K562 (cell line): ENCODE results near the gene HEXIM1. TPM values are rescaled to one million over a fixed set of nuclear protein-coding genes. Genes with fewer than 3 reads are reported as not detected.
A peak's percentile ranks its signal among the peaks of the same experiment; 100 is the strongest.

Experiments used
- ATAC-seq: fragments of 200-7000 bp; cut with Tn5 transposase; 3 replicates; pipeline ENCODE4 v1.9.1; 2020; ENCODE audit warnings: moderate library complexity
- BruUV-seq: library from RNA; stranded (reverse); fragments of 400-500 nt; replicated peaks from 2 replicates; lab custom pipeline; 2021; lab: Mats Ljungman, UMichigan
- CTCF ChIA-PET: fragments of 300-600 bp; formaldehyde crosslinking; extraction: SDS; loops from one replicate; lab custom pipeline; 2021; ENCODE audit warnings: low intra/inter-chr PET ratio; lab: Yijun Ruan, JAX
- POLR2A ChIA-PET: fragments of 300-600, 350-650 bp; sonication (Branson Sonifier 250); formaldehyde crosslinking; extraction: SDS; loops from one replicate; lab custom pipeline; 2021; ENCODE audit warnings: antibody characterized with exemption, inconsistent platforms; lab: Yijun Ruan, JAX
- DNase-seq, 4 experiments: peaks; one replicate each; pipeline versions ENCODE4 v3.0.0 to v3.0.0-alpha.2; 2011 to 2018; ENCODE audit warnings: low spot score in 3 of 4, mixed read lengths in 3 of 4; ENCODE audit errors: extremely low read depth in 1 of 4
- FAIRE-seq: peaks from 2 replicates; lab custom pipeline; 2011; peaks lifted over from hg19 to GRCh38; lab: Jason Lieb, UNC
- H2AFZ ChIP-seq: 2 replicates; pipeline ENCODE4 v1.6.0; 2011; ENCODE audit warnings: low read depth, low read length, control low read depth, inconsistent platforms
- H3K27ac ChIP-seq: fragments of 200-600 bp; 3 replicates; pipeline ENCODE4 v1.8.0; 2011; ENCODE audit warnings: low read depth, mild to moderate bottlenecking, control low read depth, inconsistent platforms, low read length, moderate library complexity, mixed read lengths; ENCODE audit errors: extremely low read depth
- H3K27me3 ChIP-seq, 2 experiments: fragments of 300-600 bp in 1 of 2; 2 replicates in 1 of 2; 3 replicates in 1 of 2; pipeline versions ENCODE4 v1.6.0 to v1.8.0; 2011; ENCODE audit warnings: inconsistent platforms in 2 of 2, low read length in 2 of 2, mild to moderate bottlenecking in 1 of 2, mixed read lengths in 1 of 2, moderate library complexity in 1 of 2; ENCODE audit not compliant: control insufficient read depth in 2 of 2, insufficient read depth in 2 of 2
- H3K36me3 ChIP-seq: fragments of 300-600 bp; 3 replicates; pipeline ENCODE4 v1.8.0; 2011; ENCODE audit warnings: mild to moderate bottlenecking, low read length, inconsistent platforms; ENCODE audit not compliant: control insufficient read depth, insufficient read depth
- H3K4me1 ChIP-seq, 2 experiments: fragments of 200-600 bp in 1 of 2; replicated peaks in 1 of 2; 2 replicates in 1 of 2; 3 replicates in 1 of 2; pipeline versions ENCODE4 v1.5.1 to v1.8.0; 2011; ENCODE audit warnings: inconsistent platforms in 2 of 2, low read length in 2 of 2, mild to moderate bottlenecking in 1 of 2, mixed read lengths in 1 of 2, moderate library complexity in 1 of 2; ENCODE audit not compliant: control insufficient read depth in 2 of 2, insufficient read depth in 2 of 2
- H3K4me2 ChIP-seq: 2 replicates; pipeline ENCODE4 v1.6.1; 2011; ENCODE audit warnings: low read length, control low read depth, inconsistent platforms, mixed read lengths; ENCODE audit not compliant: insufficient read depth
- H3K4me3 ChIP-seq: fragments of 200-600 bp; sonication (generic), shearing (Covaris generic); 2 replicates; pipeline ENCODE4 v1.5.1; 2016; ENCODE audit warnings: control low read depth, inconsistent platforms
- H3K79me2 ChIP-seq: fragments of 200-600 bp; 3 replicates; pipeline ENCODE4 v1.8.0; 2011; ENCODE audit warnings: low read length, inconsistent platforms; ENCODE audit not compliant: control insufficient read depth, insufficient read depth
- H3K9ac ChIP-seq, 2 experiments: 2 replicates each; pipeline versions ENCODE4 v1.6.0 to v1.6.1; 2011; ENCODE audit warnings: low read depth in 2 of 2, low read length in 2 of 2, control low read depth in 1 of 2, inconsistent platforms in 1 of 2, mild to moderate bottlenecking in 1 of 2, mixed read lengths in 1 of 2; ENCODE audit not compliant: insufficient read depth in 1 of 2
- H3K9me1 ChIP-seq: one replicate; pipeline ENCODE4 v1.6.0; 2011; ENCODE audit warnings: inconsistent platforms, mild to moderate bottlenecking, low read length, moderate library complexity; ENCODE audit not compliant: control insufficient read depth, insufficient read depth
- H3K9me3 ChIP-seq: replicated peaks from 2 replicates; pipeline ENCODE4 v1.5.1; 2011; ENCODE audit warnings: low read depth, low read length, inconsistent platforms; ENCODE audit not compliant: control insufficient read depth, insufficient read depth
- H4K20me1 ChIP-seq: replicated peaks from 2 replicates; pipeline ENCODE4 v1.6.1; 2011; ENCODE audit warnings: low read length, inconsistent platforms, mixed read lengths; ENCODE audit not compliant: control insufficient read depth, insufficient read depth
- CHD1 ChIP-seq: fragments of 200-600 bp; sonication (generic); IDR thresholded peaks from one replicate; pipeline ENCODE4 v1.6.1; 2012; ENCODE audit warnings: mild to moderate bottlenecking, moderate library complexity, low read length, inconsistent platforms
- POLR2AphosphoS5 ChIP-seq: IDR thresholded peaks from 2 replicates; pipeline ENCODE4 v1.6.1; 2011; ENCODE audit warnings: mild to moderate bottlenecking, low read depth, low read length, moderate library complexity; ENCODE audit not compliant: control insufficient read depth, insufficient read depth
- SMAD3 ChIP-seq: fragments of 450-650 bp; formaldehyde crosslinking; conservative IDR thresholded peaks from 2 replicates; pipeline ENCODE4 v1.4.0; 2020; ENCODE audit warnings: mild to moderate bottlenecking
- WGBS: fragments of 100-300 bp; shearing (Covaris generic); methylation state at CpG from one replicate; pipeline ENCODE4 v1.1.6; 2016; ENCODE audit warnings: low coverage, mixed read lengths; ENCODE audit not compliant: insufficient coverage; ENCODE audit errors: missing lambda C conversion rate; 5-methylcytosine and 5-hydroxymethylcytosine counted together
- in situ Hi-C: fragments of 300-500 bp; cut with MboI; formaldehyde crosslinking; loops from 4 replicates; pipeline ENCODE4 v1.15.0; 2018; ENCODE audit warnings: inconsistent platforms, mixed read lengths
- intact Hi-C: fragments of 100-400 bp; cut with micrococcal nuclease; formaldehyde crosslinking; loops from 2 replicates; pipeline ENCODE4 v1.14.2; 2022
- polyA plus RNA-seq, 8 experiments: library from polyadenylated mRNA; depleted of rRNA in 4 of 8; stranded (reverse) in 5 of 8; unstranded in 3 of 8; fragments of >200 nt; fragmentation: Nextera tagmentation in 2 of 8; fragmentation: Illumina TruSeq in 1 of 8; extraction: Ambion mirVana in 2 of 8; extraction: Trizol in 1 of 8; gene quantifications; 2 replicates each; pipeline versions ENCODE4 v1.2.1 to v1.2.3, GENCODE V29; 2011 to 2014; ENCODE audit warnings: inconsistent platforms in 1 of 8, missing spikeins in 1 of 8
- total RNA-seq, 7 experiments: library from RNA; depleted of rRNA in 6 of 7; stranded (reverse); fragments of >200 nt in 6 of 7; fragmentation: Illumina TruSeq in 2 of 7; extraction: Trizol in 2 of 7; gene quantifications; 2 replicates each; pipeline versions ENCODE4 v1.2.1 to v1.2.3, GENCODE V29; 2011 to 2021; ENCODE audit warnings: low replicate concordance in 1 of 7

Gene HEXIM1
- total and polyA plus RNA-seq, 9 of the 15 experiments (the other 6 are each of a cell fraction or from before 2014, with no cell fraction given): 1.4 to 28.3 (median 9.1) TPM

DNA sequence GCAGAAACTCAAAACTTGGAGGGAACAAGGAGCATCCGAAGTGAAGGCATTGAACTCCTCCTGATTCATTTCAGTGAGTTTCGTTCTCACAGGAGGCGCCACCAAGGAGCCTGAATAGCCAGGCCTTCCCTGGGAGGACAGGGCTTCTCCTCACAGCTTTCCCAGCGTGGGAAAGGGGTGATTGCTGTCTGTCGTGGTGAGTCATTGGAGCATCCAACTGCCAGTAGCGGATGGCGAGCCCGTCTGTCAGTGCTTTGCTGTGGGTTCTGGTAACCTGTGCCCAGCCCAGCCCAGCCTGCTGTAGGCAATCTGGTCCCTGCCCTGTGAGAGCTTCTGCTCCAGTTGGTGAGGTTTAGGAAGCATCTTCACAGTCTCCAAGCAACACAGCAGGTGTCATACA is 44.2 kb upstream of the HEXIM1 start:
- no peak overlapping the region; the same call in 2 of the 3 replicates for H3K27ac ChIP-seq
- no peak overlapping the region for H2AFZ ChIP-seq
- ChIA-PET CTCF (no interaction called here), POLR2A (interaction anchor here (0.6 to 1.8 kb wide), 4 partner anchors 8 to 181 kb away, joined by 3 to 5 read pairs (median 4); no protein-coding TSS in a partner anchor)
- no TSS peak for BruUV-seq
- no peaks in the 10 kb centered on the region for H3K9me1 ChIP-seq
- WGBS: 94% methylated on average over 8 of the region's 8 CpGs
- H3K4me3 ChIP-seq: no peak overlapping the region
- H3K4me2 ChIP-seq: no peak overlapping the region
- peaks cover 94% of the 10 kb centered on the region for H3K36me3 ChIP-seq
- H4K20me1 ChIP-seq: peaks cover 15% of the 10 kb centered on the region
- no peak for TF ChIP-seq CHD1
- no peaks in the 10 kb centered on the region for H3K27me3 ChIP-seq
- FAIRE-seq (no peak), DNase-seq (no peak), ATAC-seq (no peak)
- in situ Hi-C loops (no loop called here), intact Hi-C loops (no loop called here)
- H3K9ac ChIP-seq: 0 out of 4 replicates have a peak overlapping the region, but pooled peaks of 1 of the 2 experiments have one; percentile 31
- H3K79me2 ChIP-seq: no peaks in the 10 kb centered on the region
- H3K4me1 ChIP-seq: no peaks in the 10 kb centered on the region
- no peaks in the 10 kb centered on the region for H3K9me3 ChIP-seq

DNA sequence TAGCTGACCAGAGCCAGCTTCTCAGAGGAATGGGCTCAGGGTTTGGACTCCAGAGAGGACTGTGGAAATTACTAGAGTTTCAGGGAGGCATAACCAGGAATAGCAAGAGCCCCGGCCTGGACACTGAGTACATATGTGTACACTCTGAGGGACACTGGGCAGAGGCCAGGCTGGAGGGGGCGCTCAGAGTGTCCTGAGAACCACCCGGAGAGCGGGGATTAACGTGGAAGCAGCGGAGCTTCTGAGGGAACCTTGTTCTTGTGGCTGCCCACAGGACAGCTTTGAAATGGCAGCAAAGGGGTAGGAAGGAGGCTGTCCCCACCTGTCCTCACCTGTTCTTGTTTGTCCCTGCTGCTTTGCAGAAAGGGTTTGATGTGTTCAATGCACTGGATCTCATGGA is 43.8 kb upstream of the HEXIM1 start:
- H4K20me1 ChIP-seq: peaks cover 19% of the 10 kb centered on the region
- 92% methylated on average over 6 of the region's 6 CpGs for WGBS
- ATAC-seq (no peak), DNase-seq (no peak), FAIRE-seq (no peak)
- no peaks in the 10 kb centered on the region for H3K79me2 ChIP-seq
- CTCF ChIA-PET: no interaction called here
- intact Hi-C loops: no loop called here
- no peaks in the 10 kb centered on the region for H3K4me1 ChIP-seq
- H3K4me2 ChIP-seq: no peak overlapping the region
- POLR2A ChIA-PET: interaction anchor here (0.6 to 1.9 kb wide), 3 partner anchors 10 to 19 kb away, joined by 3 to 6 read pairs (median 3); no protein-coding TSS in a partner anchor
- no peak overlapping the region for H3K27ac ChIP-seq
- no peaks in the 10 kb centered on the region for H3K9me3 ChIP-seq
- peaks cover 91% of the 10 kb centered on the region for H3K36me3 ChIP-seq
- no TSS peak for BruUV-seq
- in situ Hi-C loops: no loop called here
- no peaks in the 10 kb centered on the region for H3K27me3 ChIP-seq
- H3K4me3 ChIP-seq: no peak overlapping the region
- no peak overlapping the region for H3K9ac ChIP-seq
- no peak overlapping the region for H2AFZ ChIP-seq
- TF ChIP-seq SMAD3 (CRISPR knock-in tag) (no peak), POLR2AphosphoS5 (peak; percentile 29; the same call in 1 of the 2 replicates)
- H3K9me1 ChIP-seq: no peaks in the 10 kb centered on the region
